Raji (cell line): ENCODE results near the gene KRTAP10-5.

Experiments
- POLR2A ChIP-seq: IDR thresholded peaks from 2 replicates; pipeline ENCODE4 v1.6.1; 2011; ENCODE audit warnings: low read depth, low read length, control low read depth; ENCODE audit not compliant: insufficient read depth

KRTAP10-5 gene

GRCh38 chr21:44566403-44566802 is 14.0 kb downstream of the KRTAP10-5 start:
- TF ChIP-seq POLR2A = no peak

DNA sequence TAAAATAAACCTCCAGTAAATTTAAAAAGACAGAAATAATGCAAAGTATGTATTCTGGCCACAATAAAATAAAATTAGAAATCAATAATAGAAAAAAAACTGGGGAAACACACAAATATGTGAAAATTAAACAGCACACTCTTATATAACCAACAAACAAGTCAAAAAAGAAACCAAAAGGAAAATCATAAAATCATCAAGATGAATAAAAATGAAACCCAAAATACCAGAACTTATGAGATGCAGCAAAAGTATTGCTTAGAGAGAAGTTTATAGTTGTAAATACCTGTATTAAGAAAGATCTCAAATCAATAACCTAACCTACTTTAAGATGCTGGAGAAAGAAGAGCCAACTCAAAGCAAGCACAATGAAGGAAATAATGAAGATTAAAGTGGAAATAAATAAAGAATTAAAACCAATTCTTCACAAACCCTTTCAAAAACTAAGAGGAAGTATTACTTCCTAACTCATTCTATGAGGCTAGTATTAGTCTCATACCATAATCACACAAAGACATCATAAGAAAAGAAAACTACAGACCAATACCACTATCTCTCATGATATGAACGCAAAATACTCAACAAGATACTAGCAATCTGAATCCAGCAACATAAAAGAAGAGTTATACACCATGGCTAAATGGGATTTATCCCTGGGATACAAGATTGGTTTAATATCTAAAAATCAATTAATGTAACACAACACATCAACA is 15.4 kb downstream of the KRTAP10-5 start:
- TF ChIP-seq POLR2A = no peak

DNA sequence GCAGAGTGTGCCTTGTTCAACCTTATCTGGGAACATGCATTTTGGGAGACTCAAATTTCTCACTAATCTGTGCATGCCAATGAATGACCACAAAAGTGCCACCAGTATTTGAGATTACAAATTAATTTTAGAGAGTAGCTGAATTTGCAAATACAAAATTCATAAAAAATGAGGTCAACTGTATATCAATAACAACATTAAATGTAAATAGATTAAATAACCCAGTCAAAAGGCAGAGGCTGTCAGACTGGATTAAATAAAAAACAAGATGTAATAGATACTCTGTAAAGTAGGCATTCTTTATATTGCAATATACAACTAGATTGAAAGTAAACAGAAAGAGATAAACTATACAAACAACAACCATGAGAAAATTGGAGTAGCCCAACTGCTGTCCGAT is 16.3 kb downstream of the KRTAP10-5 start:
- TF ChIP-seq POLR2A = no peak

- TF ChIP-seq POLR2A = no peak
Observed at GRCh38 chr21:44558695-44559094, 21.7 kb downstream of the KRTAP10-5 start, which contains the start of gene KRTAP10-3. Gene KRTAP10-3 (minus strand): TSS chr21:44558795. CDS start chr21:44558715, 80 bp downstream.

GRCh38 chr21:44557491-44558328 is 22.7 kb downstream of the KRTAP10-5 start:
- no peak for TF ChIP-seq POLR2A

DNA sequence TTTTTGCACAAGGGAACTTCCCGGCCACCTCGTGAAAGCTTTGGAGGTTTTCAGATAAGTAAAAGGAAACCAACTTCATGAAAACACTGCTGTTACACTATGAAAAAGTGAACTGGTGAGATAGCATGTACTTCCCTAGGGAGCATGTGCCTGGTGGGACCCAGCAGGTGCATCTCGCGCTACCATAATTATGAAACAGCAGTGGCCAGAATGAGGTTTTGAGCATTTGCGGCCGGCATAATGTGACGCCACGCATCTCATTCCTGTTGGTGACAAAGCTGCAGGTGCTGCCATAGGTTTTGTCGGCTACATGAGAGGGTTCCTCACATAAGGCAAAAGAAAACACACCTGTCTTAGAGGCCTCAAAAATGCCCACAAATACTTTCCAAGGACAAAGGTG is 23.5 kb downstream of the KRTAP10-5 start:
- TF ChIP-seq POLR2A = no peak

DNA sequence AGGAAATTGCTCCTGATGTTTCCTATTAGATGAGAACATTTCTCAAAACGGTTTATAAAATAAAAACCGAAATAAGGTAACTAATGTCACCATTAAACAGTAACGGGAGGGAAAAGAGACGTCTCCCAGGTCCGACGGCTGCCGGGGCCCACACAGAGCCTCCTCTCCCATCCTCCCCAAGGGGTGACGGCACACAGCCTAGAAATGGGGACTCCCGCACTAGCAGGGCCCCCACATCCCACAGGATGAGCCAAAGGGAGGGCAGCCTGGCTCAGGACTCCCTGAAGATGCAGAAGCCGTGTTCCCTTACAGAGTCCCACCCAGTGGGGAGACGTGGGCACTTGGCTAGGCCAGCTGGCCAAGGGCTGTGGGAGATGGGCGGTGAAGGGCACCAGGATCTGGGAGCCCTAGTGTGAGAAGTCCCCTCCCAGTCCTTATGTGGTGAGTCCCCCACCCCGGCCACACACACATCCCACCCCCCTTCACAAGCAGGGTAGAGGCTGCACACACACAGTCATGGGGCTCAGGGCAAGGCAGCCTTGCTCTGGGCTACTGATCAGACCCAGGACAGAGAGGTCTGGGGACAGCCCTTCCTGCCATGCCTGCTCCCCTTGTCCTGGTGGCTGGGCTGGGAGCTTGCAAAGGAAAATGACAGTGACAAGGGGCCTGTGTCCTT is 25.1 kb downstream of the KRTAP10-5 start:
- no peak for TF ChIP-seq POLR2A

DNA sequence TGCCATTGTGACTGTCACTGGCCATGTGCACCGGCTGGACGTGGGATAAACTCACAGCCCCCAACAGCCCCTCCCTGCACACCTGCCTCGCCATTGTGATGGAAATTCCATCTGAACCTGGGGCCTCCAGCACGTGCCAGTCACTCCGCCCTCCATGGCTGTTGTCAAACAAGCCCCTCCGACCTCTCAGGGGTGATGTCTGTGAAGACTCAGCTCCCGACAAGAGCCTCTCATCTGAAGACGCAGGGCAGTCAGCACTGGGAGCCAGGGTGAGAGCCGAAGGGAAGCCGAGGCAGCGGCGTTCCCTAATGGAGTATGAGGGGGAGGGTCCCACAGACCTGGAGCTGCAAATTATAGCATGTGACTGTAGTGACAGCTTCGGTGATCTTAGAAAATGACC is 27.7 kb downstream of the KRTAP10-5 start:
- TF ChIP-seq POLR2A = no peak

DNA sequence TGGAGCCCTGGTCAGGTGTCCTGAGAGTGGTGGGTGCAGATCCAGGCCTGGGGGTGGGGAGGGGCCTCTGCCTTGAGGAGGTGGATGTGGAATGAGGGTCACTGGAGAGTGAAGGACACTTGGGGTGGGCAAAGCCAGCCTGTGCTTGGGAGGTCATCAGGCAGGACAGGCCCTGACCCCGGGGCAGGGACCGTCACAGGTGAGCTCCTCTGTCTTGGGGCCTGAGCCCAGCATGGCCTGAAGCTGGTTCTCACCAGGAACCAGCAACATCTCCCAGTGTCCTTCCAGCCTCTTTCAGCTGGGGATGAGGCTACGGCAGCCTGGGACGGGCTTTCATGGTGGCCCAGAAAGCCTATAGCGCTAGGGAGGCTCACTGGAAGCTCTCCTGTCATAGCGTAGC is 28.3 kb downstream of the KRTAP10-5 start:
- TF ChIP-seq POLR2A = no peak

GRCh38 chr21:44551340-44551961 is 29.0 kb downstream of the KRTAP10-5 start, which contains the start of gene KRTAP10-2:
Gene KRTAP10-2 (minus strand): TSS chr21:44551505. CDS start chr21:44551458, 47 bp downstream.
- no peak for TF ChIP-seq POLR2A

DNA sequence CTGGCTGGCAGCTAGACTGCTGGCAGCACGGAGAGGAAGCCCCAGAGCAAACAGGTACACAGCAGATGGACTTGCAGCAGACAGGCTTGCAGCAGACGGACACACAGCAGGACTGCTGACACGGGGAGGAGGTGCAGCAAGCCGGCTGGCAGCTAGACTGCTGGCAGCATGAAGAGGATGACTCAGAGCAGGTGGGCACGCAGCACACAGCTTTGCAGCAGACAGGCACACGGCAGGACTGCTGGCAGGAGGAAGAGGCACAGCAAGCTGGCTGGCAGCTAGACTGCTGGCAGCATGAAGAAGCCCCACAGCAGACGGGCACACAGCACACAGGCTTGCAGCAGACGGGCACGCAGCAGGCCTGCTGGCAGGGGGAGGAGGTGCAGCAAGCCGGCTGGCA is 29.6 kb downstream of the KRTAP10-5 start:
- no peak for TF ChIP-seq POLR2A

DNA sequence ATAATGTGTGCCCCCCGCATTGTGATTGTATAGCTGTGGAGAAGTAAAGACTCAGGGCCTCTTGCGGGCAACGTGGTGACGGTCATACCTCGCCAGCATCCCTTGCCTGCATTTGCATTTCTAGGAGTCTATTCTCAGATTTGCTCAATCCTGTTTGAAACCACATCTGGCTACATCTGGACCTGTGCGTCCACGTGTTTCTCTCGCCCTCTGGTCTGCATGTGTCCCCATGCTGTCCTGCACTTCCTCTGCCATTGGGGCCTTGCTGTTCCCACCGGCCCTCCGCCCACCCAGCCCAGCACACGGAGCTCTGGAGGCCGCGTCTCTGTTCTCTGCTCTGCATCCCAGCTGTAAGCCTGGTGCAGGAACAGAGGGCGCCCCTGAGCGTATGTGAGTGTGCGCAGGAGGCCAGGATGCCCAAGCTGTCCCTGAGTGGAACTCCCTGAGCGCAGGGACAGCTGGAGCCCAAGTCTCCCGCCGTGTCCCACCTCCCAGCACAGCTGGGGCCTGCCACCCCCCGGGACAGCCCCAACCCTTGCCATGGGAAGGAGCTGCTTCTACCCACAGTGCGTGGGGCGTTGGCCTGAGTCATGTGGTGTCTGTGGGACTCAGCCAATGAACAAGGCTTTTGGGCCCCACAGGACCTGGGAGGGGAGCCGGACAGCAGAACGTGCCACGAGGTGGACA is 30.7 kb downstream of the KRTAP10-5 start:
- TF ChIP-seq POLR2A = no peak

GRCh38 chr21:44548922-44549321 is 31.5 kb downstream of the KRTAP10-5 start:
- no peak for TF ChIP-seq POLR2A

GRCh38 chr21:44548381-44548780 is 32.0 kb downstream of the KRTAP10-5 start:
- TF ChIP-seq POLR2A = no peak
